ENCODE results near the gene OR51B5.

DNA sequence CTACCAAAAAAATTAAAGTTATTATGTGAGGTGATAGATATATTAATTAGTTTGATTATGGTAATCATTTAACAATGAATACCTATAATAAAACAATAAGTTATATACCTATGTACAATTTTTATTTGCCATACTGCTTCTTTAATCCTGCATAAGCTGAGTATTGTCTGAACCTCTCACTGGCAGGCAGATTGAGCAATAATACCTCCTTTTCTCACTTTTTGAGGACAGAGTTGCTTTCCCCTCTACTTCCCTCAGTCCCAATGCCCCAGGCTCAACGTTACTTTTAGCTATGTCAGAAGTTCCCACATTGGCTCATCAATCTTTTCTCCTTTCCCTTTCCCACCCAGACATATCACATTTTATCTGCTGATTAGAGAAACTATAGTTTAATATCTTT is 6.2 kb upstream of the OR51B5 start:
- no peak for TF ChIP-seq POLR2A (IDR thresholded peaks at IDR 0.05)
- TF ChIP-seq, protein P1, sequence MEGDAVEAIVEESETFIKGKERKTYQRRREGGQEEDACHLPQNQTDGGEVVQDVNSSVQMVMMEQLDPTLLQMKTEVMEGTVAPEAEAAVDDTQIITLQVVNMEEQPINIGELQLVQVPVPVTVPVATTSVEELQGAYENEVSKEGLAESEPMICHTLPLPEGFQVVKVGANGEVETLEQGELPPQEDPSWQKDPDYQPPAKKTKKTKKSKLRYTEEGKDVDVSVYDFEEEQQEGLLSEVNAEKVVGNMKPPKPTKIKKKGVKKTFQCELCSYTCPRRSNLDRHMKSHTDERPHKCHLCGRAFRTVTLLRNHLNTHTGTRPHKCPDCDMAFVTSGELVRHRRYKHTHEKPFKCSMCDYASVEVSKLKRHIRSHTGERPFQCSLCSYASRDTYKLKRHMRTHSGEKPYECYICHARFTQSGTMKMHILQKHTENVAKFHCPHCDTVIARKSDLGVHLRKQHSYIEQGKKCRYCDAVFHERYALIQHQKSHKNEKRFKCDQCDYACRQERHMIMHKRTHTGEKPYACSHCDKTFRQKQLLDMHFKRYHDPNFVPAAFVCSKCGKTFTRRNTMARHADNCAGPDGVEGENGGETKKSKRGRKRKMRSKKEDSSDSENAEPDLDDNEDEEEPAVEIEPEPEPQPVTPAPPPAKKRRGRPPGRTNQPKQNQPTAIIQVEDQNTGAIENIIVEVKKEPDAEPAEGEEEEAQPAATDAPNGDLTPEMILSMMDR (IDR thresholded peaks at IDR 0.05), result no peak

Data from suprapubic skin (tissue), 3 donors.